ENCODE data around the gene UBE3B. TPM values are rescaled to one million over a fixed set of nuclear protein-coding genes. Genes with fewer than 3 reads are reported as not detected.

UBE3B gene
- total and polyA plus RNA-seq, 8 donors = 9.4 to 104 (median 22.2) TPM

DNA sequence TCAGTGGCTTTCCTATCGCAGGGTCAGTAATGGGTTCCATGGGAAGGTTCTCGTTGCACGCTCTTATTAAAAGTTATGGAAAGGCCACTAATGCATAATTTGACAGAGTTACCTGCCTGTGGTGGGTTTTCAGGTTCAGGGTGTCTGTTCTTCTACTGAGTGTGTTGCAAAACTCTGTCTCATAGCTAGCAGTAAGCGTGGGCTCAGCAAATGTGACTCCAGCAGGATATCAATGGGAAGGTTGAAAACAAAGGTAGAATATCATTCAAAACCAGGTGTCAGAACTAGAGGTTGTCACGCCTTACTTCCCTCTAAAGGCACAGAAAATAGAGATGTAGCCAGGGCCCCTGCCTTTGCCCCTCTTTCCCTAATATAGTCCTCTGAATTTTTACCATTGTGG, 24.9 kb downstream of the UBE3B start:
- peaks cover 83 to 100% (median 100%) of the 10 kb centered on the region in 4 donors for H3K36me3 ChIP-seq
- no peak overlapping the region for H3K4me3 ChIP-seq
- TF ChIP-seq POLR2AphosphoS5 (IDR thresholded peaks at IDR 0.05) = no peak
- no peak for TF ChIP-seq POLR2A (IDR thresholded peaks at IDR 0.05)
- TF ChIP-seq EP300 (IDR thresholded peaks at IDR 0.05) = no peak
- TF ChIP-seq, protein P1, sequence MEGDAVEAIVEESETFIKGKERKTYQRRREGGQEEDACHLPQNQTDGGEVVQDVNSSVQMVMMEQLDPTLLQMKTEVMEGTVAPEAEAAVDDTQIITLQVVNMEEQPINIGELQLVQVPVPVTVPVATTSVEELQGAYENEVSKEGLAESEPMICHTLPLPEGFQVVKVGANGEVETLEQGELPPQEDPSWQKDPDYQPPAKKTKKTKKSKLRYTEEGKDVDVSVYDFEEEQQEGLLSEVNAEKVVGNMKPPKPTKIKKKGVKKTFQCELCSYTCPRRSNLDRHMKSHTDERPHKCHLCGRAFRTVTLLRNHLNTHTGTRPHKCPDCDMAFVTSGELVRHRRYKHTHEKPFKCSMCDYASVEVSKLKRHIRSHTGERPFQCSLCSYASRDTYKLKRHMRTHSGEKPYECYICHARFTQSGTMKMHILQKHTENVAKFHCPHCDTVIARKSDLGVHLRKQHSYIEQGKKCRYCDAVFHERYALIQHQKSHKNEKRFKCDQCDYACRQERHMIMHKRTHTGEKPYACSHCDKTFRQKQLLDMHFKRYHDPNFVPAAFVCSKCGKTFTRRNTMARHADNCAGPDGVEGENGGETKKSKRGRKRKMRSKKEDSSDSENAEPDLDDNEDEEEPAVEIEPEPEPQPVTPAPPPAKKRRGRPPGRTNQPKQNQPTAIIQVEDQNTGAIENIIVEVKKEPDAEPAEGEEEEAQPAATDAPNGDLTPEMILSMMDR (IDR thresholded peaks at IDR 0.05) = no peak
- WGBS, 5 donors = 91 to 99% (median 96%) methylated on average over 5 of the region's 5 CpGs
- H3K9me3 ChIP-seq = no peaks in the 10 kb centered on the region
- no peaks in the 10 kb centered on the region for H3K27me3 ChIP-seq
- intact Hi-C loops (cut with DNase I; ENCODE audit: low total_unique reads) = no loop called here
- DNase-seq = no peak
- no peak overlapping the region for H3K27ac ChIP-seq
- H3K4me1 ChIP-seq = no peaks in the 10 kb centered on the region

DNA sequence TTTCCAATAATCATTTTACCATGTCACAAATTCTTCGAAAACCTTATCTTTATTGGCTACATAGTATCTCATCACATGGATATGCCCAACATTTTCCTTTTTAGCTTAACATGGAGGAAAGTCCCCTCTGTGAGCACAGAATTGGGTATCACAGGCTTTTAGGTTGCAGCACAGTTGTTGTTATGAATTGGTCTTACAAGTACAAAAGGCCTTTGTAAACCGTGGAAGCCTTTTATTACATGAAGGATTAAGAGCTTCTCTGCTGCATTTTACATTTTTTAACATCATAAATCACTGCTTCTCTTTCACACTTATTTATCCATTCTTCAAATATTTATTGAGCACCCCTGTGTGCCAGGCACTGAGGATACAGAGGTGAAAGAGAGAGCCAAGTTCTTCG, 26.2 kb downstream of the UBE3B start:
- intact Hi-C loops (cut with DNase I; ENCODE audit: low total_unique reads) = no loop called here
- Histone ChIP-seq H3K4me1 (no peaks in the 10 kb centered on the region), H3K9me3 (no peaks in the 10 kb centered on the region), H3K4me3 (no peak overlapping the region), H3K27ac (no peak overlapping the region), H3K36me3 (peaks cover 86 to 100% (median 100%) of the 10 kb centered on the region in 4 donors), H3K27me3 (no peaks in the 10 kb centered on the region)
- TF ChIP-seq EP300 (IDR thresholded peaks at IDR 0.05) (no peak), POLR2A (IDR thresholded peaks at IDR 0.05) (no peak), POLR2AphosphoS5 (IDR thresholded peaks at IDR 0.05) (no peak)
- TF ChIP-seq, protein P1 (IDR thresholded peaks at IDR 0.05) = no peak
- DNase-seq = no peak
- WGBS, 5 donors = 54 to 78% (median 72%) methylated on average over 3 of the region's 3 CpGs

GRCh38 chr12:109504068-109504467, 26.6 kb downstream of the UBE3B start:
- peaks cover 86 to 100% (median 100%) of the 10 kb centered on the region in 4 donors for H3K36me3 ChIP-seq
- H3K4me1 ChIP-seq = no peaks in the 10 kb centered on the region
- H3K27me3 ChIP-seq = no peaks in the 10 kb centered on the region
- intact Hi-C loops (cut with DNase I; ENCODE audit: low total_unique reads) = no loop called here
- WGBS, 5 donors = 53 to 78% (median 65%) methylated on average over 1 of the region's 1 CpG
- H3K9me3 ChIP-seq = no peaks in the 10 kb centered on the region
- no peak overlapping the region for H3K27ac ChIP-seq
- TF ChIP-seq, protein P1 (IDR thresholded peaks at IDR 0.05) = no peak
- TF ChIP-seq POLR2A (IDR thresholded peaks at IDR 0.05) = no peak
- TF ChIP-seq POLR2AphosphoS5 (IDR thresholded peaks at IDR 0.05) = no peak
- TF ChIP-seq EP300 (IDR thresholded peaks at IDR 0.05) = no peak
- H3K4me3 ChIP-seq = no peak overlapping the region
- DNase-seq = no peak

GRCh38 chr12:109510196-109510595, 32.8 kb downstream of the UBE3B start:
- DNase-seq = no peak
- no peaks in the 10 kb centered on the region for H3K4me1 ChIP-seq
- 86 to 93% (median 88%) methylated on average over 15 of the region's 15 CpGs for WGBS, 5 donors
- intact Hi-C loops (cut with DNase I; ENCODE audit: low total_unique reads) = no loop called here
- TF ChIP-seq POLR2AphosphoS5 (IDR thresholded peaks at IDR 0.05) (no peak), EP300 (IDR thresholded peaks at IDR 0.05) (no peak), POLR2A (IDR thresholded peaks at IDR 0.05) (no peak)
- TF ChIP-seq, protein P1 (IDR thresholded peaks at IDR 0.05) = no peak
- H3K9me3 ChIP-seq = no peaks in the 10 kb centered on the region
- no peak overlapping the region for H3K4me3 ChIP-seq
- no peaks in the 10 kb centered on the region for H3K27me3 ChIP-seq
- peaks cover 86 to 100% (median 100%) of the 10 kb centered on the region in 4 donors for H3K36me3 ChIP-seq
- H3K27ac ChIP-seq = no peak overlapping the region

All from stomach (tissue), 9 donors.